Activated naive CD4-positive, alpha-beta T cell treated with anti-CD3 and anti-CD28 coated beads, Interleukin-2, amount 10 ng/mL, durations not matched to agents 7 days and 5 days (primary cell): Measurements from ENCODE around the gene GLS.
"Not testable (repeated sequence)": the region's sequence is repeated elsewhere in the genome, so short reads cannot be mapped to it uniquely, and the experiment has no call there.

ENCODE experiments used
- CTCF ChIA-PET: fragments of 350-600 bp; sonication (Branson Sonifier 250); formaldehyde crosslinking; loops from one replicate; lab custom pipeline; 2021; ENCODE audit warnings: antibody characterized with exemption; lab: Charles Lee
- DNase-seq: peaks from one replicate; pipeline ENCODE4 v3.0.0-alpha.2; 2020
- H3K27ac Mint-ChIP-seq: one replicate; pipeline ENCODE4 v1.8.0; 2021; ENCODE audit warnings: mild to moderate bottlenecking, moderate library complexity, mixed read lengths
- H3K27me3 Mint-ChIP-seq: one replicate; pipeline ENCODE4 v1.8.0; 2021; ENCODE audit warnings: mild to moderate bottlenecking, mixed read lengths
- H3K36me3 Mint-ChIP-seq: one replicate; pipeline ENCODE4 v1.8.0; 2021; ENCODE audit warnings: mixed read lengths
- H3K4me1 Mint-ChIP-seq: one replicate; pipeline ENCODE4 v1.8.0; 2021; ENCODE audit warnings: mixed read lengths
- H3K4me3 Mint-ChIP-seq: one replicate; pipeline ENCODE4 v1.8.0; 2021; ENCODE audit warnings: mild to moderate bottlenecking, moderate library complexity, mixed read lengths
- H3K9me3 Mint-ChIP-seq: one replicate; pipeline ENCODE4 v1.8.0; 2021; ENCODE audit warnings: mixed read lengths

GLS gene

DNA sequence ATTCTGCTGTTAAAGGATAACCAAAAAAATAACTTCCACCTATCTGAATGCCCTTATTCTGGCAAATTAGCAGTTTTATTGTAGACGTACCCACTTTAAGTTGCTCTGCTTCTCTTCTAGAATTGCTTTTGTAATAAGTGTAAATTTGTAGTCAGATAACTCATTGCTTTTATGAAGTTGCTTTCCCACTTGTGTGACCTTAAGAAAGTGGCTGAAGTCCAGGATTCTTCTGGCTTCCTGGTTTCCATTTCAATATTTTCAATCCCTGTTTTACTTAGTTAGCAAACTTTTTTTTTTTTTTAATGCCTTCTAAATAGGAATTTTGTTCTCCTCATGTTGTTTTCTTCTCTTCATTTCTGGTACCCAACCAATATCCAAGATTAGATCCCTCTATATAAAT, 59.8 kb downstream of the GLS start:
- Mint-ChIP-seq H3K36me3 (peaks cover 7% of the 10 kb centered on the region), H3K27me3 (no peaks in the 10 kb centered on the region), H3K4me3 (no peak overlapping the region), H3K4me1 (no peaks in the 10 kb centered on the region), H3K9me3 (no peaks in the 10 kb centered on the region), H3K27ac (no peak overlapping the region)
- CTCF ChIA-PET = no interaction called here
- no peak for DNase-seq

DNA sequence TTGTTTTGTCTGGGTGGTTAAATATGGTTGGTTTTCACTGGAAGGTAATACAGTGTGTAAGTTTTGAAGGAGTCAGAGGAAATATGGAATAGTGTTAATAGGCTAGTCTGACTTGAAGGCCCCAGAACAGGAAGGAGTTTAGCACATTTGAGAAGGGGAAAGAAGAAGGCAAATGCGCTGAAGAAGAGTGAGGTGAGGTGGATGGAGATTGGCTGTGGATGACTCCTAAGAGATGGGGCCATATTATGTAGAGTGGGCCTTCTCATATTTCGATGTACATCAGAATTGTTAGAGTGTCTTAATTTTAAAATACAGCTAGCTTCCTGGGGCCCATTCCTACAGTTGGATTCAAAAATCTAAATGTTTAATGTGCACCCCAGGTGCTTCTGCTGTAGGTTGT, 61.0 kb downstream of the GLS start:
- no peak overlapping the region for H3K4me3 Mint-ChIP-seq
- no peak for DNase-seq
- CTCF ChIA-PET = no interaction called here
- no peaks in the 10 kb centered on the region for H3K27me3 Mint-ChIP-seq
- H3K36me3 Mint-ChIP-seq = peaks cover 3% of the 10 kb centered on the region
- no peaks in the 10 kb centered on the region for H3K9me3 Mint-ChIP-seq
- no peak overlapping the region for H3K27ac Mint-ChIP-seq
- H3K4me1 Mint-ChIP-seq = no peaks in the 10 kb centered on the region

DNA sequence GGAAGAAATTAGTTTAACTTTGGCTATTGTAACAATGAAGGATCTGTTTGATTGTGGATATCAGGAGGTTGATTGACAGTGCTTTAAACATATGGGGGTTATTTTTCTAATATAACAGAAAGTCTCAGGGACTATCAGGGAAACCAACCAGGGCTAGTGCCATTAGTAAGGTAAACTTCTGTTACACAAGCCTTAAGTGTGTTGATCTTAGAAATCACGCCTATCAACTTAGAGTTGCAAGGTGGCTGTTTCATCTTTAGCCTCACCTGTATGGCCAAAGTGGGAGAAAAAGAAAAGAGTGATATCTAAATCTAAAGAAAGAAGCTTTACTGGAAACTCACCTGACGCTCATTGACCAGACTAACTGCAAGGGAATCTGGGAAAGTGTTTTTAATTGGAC, 62.1 kb downstream of the GLS start:
- Mint-ChIP-seq H3K27me3 (no peaks in the 10 kb centered on the region), H3K4me1 (peaks cover 7% of the 10 kb centered on the region), H3K4me3 (no peak overlapping the region), H3K9me3 (no peaks in the 10 kb centered on the region), H3K36me3 (peaks cover 3% of the 10 kb centered on the region), H3K27ac (no peak overlapping the region)
- CTCF ChIA-PET = interaction anchor here (1.2 kb wide), 1 partner anchor 93 kb away, joined by 3 read pairs; no protein-coding TSS in a partner anchor
- no peak for DNase-seq

DNA sequence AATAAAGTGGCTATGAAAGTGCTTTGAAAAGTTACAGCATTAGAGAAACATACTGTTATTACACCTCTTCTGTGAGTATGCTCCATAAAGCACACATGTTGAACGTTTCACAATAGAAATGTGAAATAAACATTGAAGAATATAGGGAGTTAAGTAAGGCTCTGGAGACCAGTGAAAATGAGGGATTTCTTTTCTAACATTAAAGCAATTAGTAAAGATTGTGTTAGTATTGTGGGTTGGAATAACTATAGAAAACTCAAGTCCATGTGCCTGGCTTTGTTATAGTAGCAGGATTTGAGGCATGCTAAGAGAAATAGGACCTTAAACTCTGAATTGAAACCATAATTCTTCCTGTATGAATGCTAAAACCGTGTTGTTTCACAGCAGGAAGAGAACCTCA, 63.1 kb downstream of the GLS start:
- CTCF ChIA-PET = no interaction called here
- Mint-ChIP-seq H3K27ac (no peak overlapping the region), H3K27me3 (no peaks in the 10 kb centered on the region), H3K4me3 (no peak overlapping the region), H3K4me1 (peaks cover 14% of the 10 kb centered on the region), H3K9me3 (no peaks in the 10 kb centered on the region), H3K36me3 (peaks cover 2% of the 10 kb centered on the region)
- no peak for DNase-seq

DNA sequence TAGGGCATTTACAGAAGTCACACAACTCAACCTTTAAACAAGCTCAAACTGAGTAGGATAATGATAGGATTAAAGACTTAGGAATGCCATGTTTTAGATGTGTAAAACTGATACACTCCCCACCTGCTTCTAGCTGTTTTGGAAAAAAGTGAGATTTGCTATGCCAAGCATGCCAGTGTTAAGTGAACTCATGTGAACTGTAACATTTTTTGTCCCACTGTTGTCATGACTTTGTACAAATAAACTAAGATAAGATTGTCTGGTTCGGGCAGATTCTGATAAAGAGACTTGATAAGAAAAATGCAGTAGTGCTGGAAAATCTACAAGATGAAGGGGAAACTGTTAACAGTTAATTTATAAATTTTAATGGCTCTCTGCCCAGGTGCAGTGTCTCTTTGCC, 66.5 kb downstream of the GLS start:
- peak overlapping the region; percentile 3 for H3K27ac Mint-ChIP-seq
- H3K4me3 Mint-ChIP-seq = no peak overlapping the region
- peaks cover 14% of the 10 kb centered on the region for H3K4me1 Mint-ChIP-seq
- no peaks in the 10 kb centered on the region for H3K27me3 Mint-ChIP-seq
- no peak for DNase-seq
- CTCF ChIA-PET = interaction anchor here (0.6 to 4.7 kb wide), 11 partner anchors 35 to 477 kb away, joined by 3 to 41 read pairs (median 3); no protein-coding TSS in a partner anchor
- no peaks in the 10 kb centered on the region for H3K36me3 Mint-ChIP-seq
- no peaks in the 10 kb centered on the region for H3K9me3 Mint-ChIP-seq

DNA sequence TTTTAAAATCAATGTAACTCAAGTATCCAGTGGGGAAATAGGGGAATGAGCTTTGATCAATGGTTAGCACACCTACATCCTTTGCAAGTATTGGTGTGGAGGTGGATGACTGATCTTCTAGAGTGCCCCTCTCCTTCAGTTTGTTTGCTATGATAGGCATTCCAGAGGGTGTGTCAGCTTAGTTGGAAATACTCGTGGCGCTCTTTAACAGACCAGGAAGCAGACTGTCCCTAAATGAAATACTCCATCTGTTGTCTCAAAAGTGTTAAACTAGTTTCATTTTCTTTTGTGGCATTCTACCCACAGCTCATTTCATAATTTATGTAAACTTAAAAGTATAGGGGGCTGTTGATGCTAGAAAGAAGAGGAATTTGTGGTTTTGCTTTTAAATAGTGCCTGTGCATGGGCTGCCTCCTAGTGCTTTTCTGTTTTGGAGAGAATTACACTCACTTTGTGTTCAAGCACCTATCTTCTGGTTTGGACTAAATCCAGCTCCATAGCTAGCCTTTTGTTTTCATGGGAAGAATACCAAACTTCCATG, 67.2 kb downstream of the GLS start:
- CTCF ChIA-PET = interaction anchor here (0.6 to 4.7 kb wide), 11 partner anchors 34 to 478 kb away, joined by 3 to 41 read pairs (median 3); no protein-coding TSS in a partner anchor
- H3K27me3 Mint-ChIP-seq = no peaks in the 10 kb centered on the region
- peak overlapping the region; percentile 68 for H3K27ac Mint-ChIP-seq
- no peaks in the 10 kb centered on the region for H3K9me3 Mint-ChIP-seq
- H3K36me3 Mint-ChIP-seq = no peaks in the 10 kb centered on the region
- peaks cover 14% of the 10 kb centered on the region for H3K4me1 Mint-ChIP-seq
- DNase-seq = no peak
- no peak overlapping the region for H3K4me3 Mint-ChIP-seq

DNA sequence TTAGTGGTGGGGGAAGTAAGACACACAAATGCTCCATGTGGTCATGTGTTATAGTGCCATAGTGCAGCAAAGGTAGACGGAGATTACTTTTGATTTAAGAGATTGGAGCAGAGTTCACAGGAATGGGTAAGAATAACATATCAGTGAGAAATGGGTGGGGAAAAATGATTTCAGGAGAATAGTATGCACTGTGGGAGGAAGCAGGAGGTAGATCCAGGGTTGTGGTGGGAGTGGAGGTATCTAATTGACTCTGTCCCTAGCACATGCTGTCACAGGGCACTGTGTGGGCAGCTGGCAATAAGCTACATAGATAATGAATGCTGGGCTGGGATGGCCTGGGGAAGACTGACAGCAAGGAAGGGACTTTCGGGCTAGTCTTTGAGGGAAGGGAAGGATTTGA, 68.0 kb downstream of the GLS start:
- no peaks in the 10 kb centered on the region for H3K9me3 Mint-ChIP-seq
- peaks cover 14% of the 10 kb centered on the region for H3K4me1 Mint-ChIP-seq
- no peak overlapping the region for H3K4me3 Mint-ChIP-seq

DNA sequence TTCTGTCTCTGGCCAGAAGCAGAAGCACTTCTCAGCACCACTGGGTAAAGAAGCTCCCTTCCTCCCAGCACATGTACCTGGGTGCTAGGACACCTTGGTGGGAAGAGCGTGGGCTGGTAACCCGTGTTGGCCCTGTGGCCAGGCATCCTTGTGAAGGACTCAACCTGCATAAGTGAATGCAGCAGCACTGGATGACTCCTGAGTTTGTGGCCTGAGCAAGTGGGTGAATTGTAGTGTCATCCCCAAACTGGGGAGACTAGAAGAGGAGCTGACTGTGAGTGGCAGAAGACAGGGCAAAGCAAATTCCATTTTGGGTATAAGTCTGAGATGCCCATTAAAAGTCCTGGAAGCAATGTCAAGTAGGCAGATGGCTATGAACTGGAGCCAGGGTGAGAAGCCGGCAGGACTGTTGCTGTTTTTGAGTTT, 70.0 kb downstream of the GLS start:
- CTCF ChIA-PET = interaction anchor here (0.5 to 1.4 kb wide), 2 partner anchors 11 to 170 kb away, joined by 3 to 4 read pairs; no protein-coding TSS in a partner anchor
- Mint-ChIP-seq H3K36me3 (peaks cover under 1% of the 10 kb centered on the region), H3K4me3 (no peak overlapping the region), H3K4me1 (peaks cover 14% of the 10 kb centered on the region), H3K9me3 (no peaks in the 10 kb centered on the region), H3K27ac (no peak overlapping the region), H3K27me3 (no peaks in the 10 kb centered on the region)
- no peak for DNase-seq

More for the DNA sequence above, 68.0 kb downstream of the GLS start:
- no peaks in the 10 kb centered on the region for H3K36me3 Mint-ChIP-seq
- DNase-seq = no peak
- CTCF ChIA-PET = interaction anchor here (1.2 to 4.7 kb wide), 5 partner anchors 60 to 168 kb away, joined by 3 to 41 read pairs (median 4); no protein-coding TSS in a partner anchor
- H3K27ac Mint-ChIP-seq = no peak overlapping the region
- H3K27me3 Mint-ChIP-seq = no peaks in the 10 kb centered on the region

DNA sequence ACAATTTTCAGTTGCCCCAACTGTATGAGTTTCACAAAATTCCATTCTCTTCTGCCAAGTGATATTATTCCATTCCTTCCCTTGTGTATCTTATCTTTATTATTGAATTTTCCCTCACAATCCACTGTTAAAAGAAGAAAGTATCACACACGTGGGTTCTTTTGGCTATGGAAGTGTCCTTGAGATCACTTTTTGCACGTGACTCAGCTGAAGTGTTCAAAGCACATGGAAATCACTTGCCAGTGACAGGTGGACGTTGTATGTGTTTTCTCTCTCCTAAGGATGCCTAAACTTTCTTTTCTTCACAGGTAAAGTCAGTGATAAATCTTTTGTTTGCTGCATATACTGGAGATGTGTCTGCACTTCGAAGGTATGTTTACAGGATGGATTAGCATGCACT, 72.6 kb downstream of the GLS start:
- CTCF ChIA-PET = no interaction called here
- DNase-seq = no peak
- Mint-ChIP-seq H3K4me3 (no peak overlapping the region), H3K36me3 (peaks cover 7% of the 10 kb centered on the region), H3K4me1 (peaks cover 1% of the 10 kb centered on the region), H3K9me3 (peaks cover 11% of the 10 kb centered on the region), H3K27ac (no peak overlapping the region), H3K27me3 (no peaks in the 10 kb centered on the region)

DNA sequence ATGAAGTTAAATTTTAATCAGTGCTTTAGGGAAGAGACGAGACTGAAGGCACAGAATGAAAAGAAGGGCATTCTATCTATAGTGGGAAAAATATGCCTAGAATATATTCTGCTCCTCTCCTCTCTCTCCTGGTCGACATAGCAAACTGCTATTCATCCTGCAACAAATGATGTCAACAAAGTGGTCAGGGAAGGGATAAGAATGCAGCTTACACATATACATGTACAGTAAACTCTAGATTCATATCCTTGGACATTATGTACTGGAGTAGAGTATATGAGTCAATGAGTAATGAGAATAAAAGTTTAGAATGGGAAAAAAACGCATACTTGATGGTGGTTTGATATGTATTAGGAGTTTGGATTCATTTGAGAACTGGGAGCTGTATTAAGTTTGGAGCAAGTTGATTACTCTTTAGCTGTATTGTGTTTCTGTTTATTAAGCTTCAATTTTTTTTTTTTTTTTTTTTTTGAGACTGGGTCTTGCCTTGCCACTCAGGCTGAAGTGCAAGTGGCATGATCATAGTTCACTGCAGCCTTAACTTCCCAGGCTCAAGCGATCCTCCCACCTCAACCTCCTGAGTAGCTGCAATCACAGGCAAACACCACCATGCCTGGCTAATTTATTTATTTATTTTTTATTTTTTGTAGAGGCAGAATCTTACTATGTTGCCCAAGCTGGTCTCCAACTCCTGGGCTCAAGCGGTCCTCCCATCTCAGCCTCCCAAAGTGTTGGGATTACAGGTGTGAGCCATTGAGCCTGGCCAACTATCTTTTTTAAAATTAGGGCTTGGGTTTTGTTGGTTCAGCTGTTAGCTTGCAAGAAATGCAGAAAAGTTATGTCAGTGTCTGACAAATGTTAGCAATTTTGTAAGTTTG, 79.5 kb downstream of the GLS start:
- Mint-ChIP-seq H3K36me3 (peaks cover 57% of the 10 kb centered on the region), H3K9me3 (peaks cover 12% of the 10 kb centered on the region), H3K4me1 (peaks cover 16% of the 10 kb centered on the region), H3K27ac (peak overlapping the region; percentile 61), H3K4me3 (no peak overlapping the region), H3K27me3 (no peaks in the 10 kb centered on the region)
- CTCF ChIA-PET = interaction anchor here (1.5 kb wide), 1 partner anchor 180 kb away, joined by 4 read pairs; no protein-coding TSS in a partner anchor
- no peak for DNase-seq

DNA sequence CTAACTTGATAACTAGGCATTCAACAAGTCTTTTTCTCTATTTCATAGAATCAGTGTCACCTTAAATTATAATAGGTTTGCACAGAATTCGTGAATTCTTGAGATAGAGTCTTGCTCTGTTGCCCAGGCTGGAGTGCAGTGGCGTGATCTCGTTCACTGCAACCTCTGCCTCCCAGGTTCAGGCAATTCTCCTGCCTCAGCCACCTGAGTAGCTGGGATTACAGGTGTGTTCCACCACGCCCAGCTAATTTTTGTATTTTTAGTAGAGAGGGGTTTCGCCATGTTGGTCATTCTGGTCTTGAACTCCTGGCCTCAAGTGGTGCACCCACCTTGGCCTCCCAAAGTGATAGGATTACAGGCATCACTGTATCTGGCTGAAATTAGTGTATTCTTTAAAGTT, 80.5 kb downstream of the GLS start:
- CTCF ChIA-PET, H3K4me3 Mint-ChIP-seq, DNase-seq, H3K9me3 Mint-ChIP-seq, H3K27me3 Mint-ChIP-seq: not testable (repeated sequence)
- H3K27ac Mint-ChIP-seq = peak overlapping the region; percentile 47
- peaks cover 23% of the 10 kb centered on the region for H3K4me1 Mint-ChIP-seq
- peaks cover 60% of the 10 kb centered on the region for H3K36me3 Mint-ChIP-seq

DNA sequence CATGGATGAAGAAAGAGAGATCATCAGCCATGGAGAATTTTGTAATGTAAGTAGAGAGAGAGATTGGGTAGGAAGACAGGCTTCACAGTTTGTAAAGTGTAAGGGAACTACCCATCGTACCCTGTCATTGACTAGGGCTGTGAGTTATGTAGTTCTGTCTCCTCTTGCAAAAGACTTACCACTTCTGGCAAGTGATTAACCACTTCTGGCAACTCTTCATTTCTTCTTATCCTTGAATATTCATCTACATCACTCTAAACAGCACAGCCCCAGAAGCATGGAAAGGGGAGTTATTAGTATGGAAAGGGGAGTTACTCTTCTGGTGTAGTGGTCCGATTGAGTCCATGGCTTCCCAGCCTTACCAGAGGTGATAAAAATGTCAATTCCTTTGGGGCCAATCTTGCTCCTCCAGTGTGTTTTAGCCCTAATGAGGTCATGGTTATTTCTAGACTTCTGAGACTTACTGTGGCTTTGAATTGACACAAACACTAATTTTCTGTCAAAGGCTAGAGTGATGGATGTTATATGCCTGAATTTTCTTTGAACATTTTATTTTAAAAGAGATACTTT, 81.4 kb downstream of the GLS start:
- Mint-ChIP-seq H3K4me1 (peaks cover 27% of the 10 kb centered on the region), H3K4me3 (no peak overlapping the region), H3K9me3 (peaks cover 2% of the 10 kb centered on the region), H3K27ac (peak overlapping the region; percentile 9), H3K27me3 (no peaks in the 10 kb centered on the region), H3K36me3 (peaks cover 66% of the 10 kb centered on the region)
- CTCF ChIA-PET = interaction anchor here (1.6 kb wide), 1 partner anchor 112 kb away, joined by 4 read pairs; no protein-coding TSS in a partner anchor
- DNase-seq = no peak

DNA sequence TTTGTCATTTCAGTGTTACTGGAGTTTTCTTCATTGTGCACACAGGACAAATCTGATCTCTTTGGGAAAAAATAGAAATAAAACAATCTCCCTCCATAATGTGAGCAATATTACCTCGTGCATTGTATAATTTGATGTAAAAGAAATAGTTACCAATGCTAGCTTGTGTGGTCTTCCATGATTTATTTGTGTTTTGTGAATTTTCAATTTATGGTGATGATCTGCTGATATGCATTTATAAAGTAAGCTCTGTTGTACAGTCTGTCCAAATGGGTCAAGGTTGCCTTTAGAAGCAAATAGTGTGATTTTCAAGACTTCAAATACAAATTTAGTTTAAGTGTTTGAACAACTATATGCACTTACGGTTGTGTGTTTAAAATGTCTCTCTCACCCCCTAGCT, 82.5 kb downstream of the GLS start:
- CTCF ChIA-PET = interaction anchor here (1.2 to 1.6 kb wide), 3 partner anchors 20 to 182 kb away, joined by 3 to 4 read pairs (median 4); no protein-coding TSS in a partner anchor
- DNase-seq = no peak
- Mint-ChIP-seq H3K27me3 (no peaks in the 10 kb centered on the region), H3K4me3 (no peak overlapping the region), H3K4me1 (peaks cover 30% of the 10 kb centered on the region), H3K36me3 (peaks cover 74% of the 10 kb centered on the region), H3K9me3 (peaks cover 2% of the 10 kb centered on the region), H3K27ac (no peak overlapping the region)

DNA sequence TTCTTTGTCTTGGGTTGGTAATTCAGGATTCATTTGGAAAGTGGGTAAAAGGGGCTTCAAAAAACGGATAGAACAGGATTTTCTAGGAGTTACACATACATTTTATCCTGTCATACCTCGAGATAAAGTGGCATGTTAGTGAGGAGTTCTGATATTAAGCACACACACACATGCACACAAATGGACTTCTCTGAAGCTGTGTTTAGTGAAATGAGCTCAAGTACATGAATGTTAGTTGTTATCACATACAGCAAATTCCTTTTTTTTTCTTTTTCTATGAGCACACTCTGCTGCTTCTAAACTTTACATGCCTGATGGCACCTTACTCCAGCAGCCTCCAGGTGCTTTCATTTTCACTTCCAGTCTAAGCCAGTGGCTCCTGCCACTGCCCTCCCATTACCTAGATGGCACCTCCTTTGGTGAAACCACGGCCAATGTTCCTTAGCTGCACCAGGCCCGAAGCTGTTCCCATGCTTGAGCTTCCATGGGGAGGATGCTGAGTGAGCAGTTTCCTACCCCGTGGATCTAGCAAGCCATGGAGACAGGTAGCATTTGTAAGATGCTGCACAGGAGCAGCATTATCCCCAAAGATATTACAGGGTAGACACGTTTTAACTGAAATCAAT, 83.7 kb downstream of the GLS start:
- DNase-seq = peak; percentile 48
- H3K27ac Mint-ChIP-seq = peak overlapping the region; percentile 69
- peaks cover 36% of the 10 kb centered on the region for H3K4me1 Mint-ChIP-seq
- CTCF ChIA-PET = interaction anchor here (1.2 kb wide), 1 partner anchor 183 kb away, joined by 3 read pairs; no protein-coding TSS in a partner anchor
- no peaks in the 10 kb centered on the region for H3K9me3 Mint-ChIP-seq
- no peak overlapping the region for H3K4me3 Mint-ChIP-seq
- peaks cover 72% of the 10 kb centered on the region for H3K36me3 Mint-ChIP-seq
- H3K27me3 Mint-ChIP-seq = no peaks in the 10 kb centered on the region
